IMR-90 (cell line): ENCODE results near the gene CDCA4. TPM values are rescaled to one million over a fixed set of nuclear protein-coding genes. Genes with fewer than 3 reads are reported as not detected.

Source experiments
- ATAC-seq: fragments of 200-7000 bp; cut with Tn5 transposase; 2 replicates; pipeline ENCODE4 v1.9.1; 2020; ENCODE audit warnings: low read depth, mild to moderate bottlenecking, moderate library complexity
- BruUV-seq: library from RNA; stranded (reverse); fragments of 400-500 nt; replicated peaks from 2 replicates; lab custom pipeline; 2021; lab: Mats Ljungman, UMichigan
- CTCF ChIA-PET: fragments of 300-600 bp; formaldehyde crosslinking; extraction: SDS; loops from one replicate; lab custom pipeline; 2021; ENCODE audit warnings: antibody characterized with exemption; lab: Yijun Ruan, JAX
- POLR2A ChIA-PET: fragments of 300-600 bp; sonication (Branson Sonifier 250); formaldehyde crosslinking; loops from one replicate; lab custom pipeline; 2022; ENCODE audit warnings: antibody characterized with exemption; ENCODE audit not compliant: unreplicated experiment; lab: Charles Lee
- DNase-seq: peaks from one replicate; pipeline ENCODE4 v3.0.0; 2013
- H2AFZ ChIP-seq: replicated peaks from 2 replicates; pipeline ENCODE3; 2013; ENCODE audit warnings: low read length, mild to moderate bottlenecking; ENCODE audit not compliant: poor library complexity
- H2AK5ac ChIP-seq: 2 replicates; pipeline ENCODE4 v1.6.1; 2013; ENCODE audit warnings: low read depth, low read length, inconsistent platforms
- H2AK9ac ChIP-seq: replicated peaks from 2 replicates; pipeline ENCODE3; 2013; ENCODE audit warnings: mild to moderate bottlenecking, low read depth, low read length, moderate library complexity; ENCODE audit not compliant: poor library complexity
- H2BK120ac ChIP-seq: 2 replicates; pipeline ENCODE4 v1.6.1; 2013; ENCODE audit warnings: low read depth, low read length, inconsistent platforms
- H2BK15ac ChIP-seq: 3 replicates; pipeline ENCODE4 v1.6.1; 2013; ENCODE audit warnings: low read depth, low read length, inconsistent platforms
- H2BK20ac ChIP-seq: 2 replicates; pipeline ENCODE4 v1.6.1; 2013; ENCODE audit warnings: low read depth, mild to moderate bottlenecking, inconsistent platforms, low read length, moderate library complexity
- H2BK5ac ChIP-seq: 2 replicates; pipeline ENCODE4 v1.6.1; 2013; ENCODE audit warnings: mild to moderate bottlenecking, low read depth, low read length, inconsistent platforms; ENCODE audit not compliant: poor library complexity, severe bottlenecking
- H3K14ac ChIP-seq: replicated peaks from 2 replicates; pipeline ENCODE4 v1.6.1; 2013; ENCODE audit warnings: low read depth, low read length, inconsistent platforms
- H3K18ac ChIP-seq: 2 replicates; pipeline ENCODE4 v1.6.1; 2013; ENCODE audit warnings: low read depth, low read length, control low read depth
- H3K23ac ChIP-seq: 2 replicates; pipeline ENCODE4 v1.6.1; 2013; ENCODE audit warnings: low read depth, low read length, inconsistent platforms
- H3K27ac ChIP-seq: 2 replicates; pipeline ENCODE4 v1.5.1; 2013; ENCODE audit warnings: mild to moderate bottlenecking, control low read depth, low read length; ENCODE audit not compliant: insufficient read depth
- H3K27me3 ChIP-seq: 2 replicates; pipeline ENCODE4 v1.6.1; 2013; ENCODE audit warnings: low read length; ENCODE audit not compliant: control insufficient read depth, insufficient read depth
- H3K36me3 ChIP-seq: 2 replicates; pipeline ENCODE4 v1.6.1; 2013; ENCODE audit warnings: low read length, mixed read lengths; ENCODE audit not compliant: control insufficient read depth, insufficient read depth
- H3K4ac ChIP-seq: 2 replicates; pipeline ENCODE4 v1.6.1; 2013; ENCODE audit warnings: low read depth, low read length, inconsistent platforms
- H3K4me1 ChIP-seq: 2 replicates; pipeline ENCODE4 v1.6.1; 2013; ENCODE audit warnings: low read length, mixed read lengths; ENCODE audit not compliant: control insufficient read depth, insufficient read depth
- H3K4me2 ChIP-seq: 2 replicates; pipeline ENCODE4 v1.6.1; 2013; ENCODE audit warnings: low read depth, mild to moderate bottlenecking, control low read depth, low read length, moderate library complexity
- H3K4me3 ChIP-seq: 2 replicates; pipeline ENCODE4 v1.5.1; 2013; ENCODE audit warnings: low read depth, mild to moderate bottlenecking, control low read depth, low read length, moderate library complexity; ENCODE audit not compliant: insufficient read depth
- H3K56ac ChIP-seq: 2 replicates; pipeline ENCODE4 v1.6.1; 2013; ENCODE audit warnings: low read length, inconsistent platforms; ENCODE audit not compliant: insufficient read depth; ENCODE audit errors: extremely low read depth
- H3K79me1 ChIP-seq, 2 experiments: 2 replicates each; pipeline ENCODE4 v1.6.1; 2013; ENCODE audit warnings: low read length in 2 of 2, inconsistent platforms in 1 of 2, low read depth in 1 of 2
- H3K9ac ChIP-seq: 2 replicates; pipeline ENCODE4 v1.6.1; 2013; ENCODE audit warnings: low read depth, low read length, control low read depth
- H3K9me1 ChIP-seq: 2 replicates; pipeline ENCODE4 v1.6.1; 2013; ENCODE audit warnings: low read length, inconsistent platforms; ENCODE audit not compliant: insufficient read depth
- H3K9me3 ChIP-seq: 2 replicates; pipeline ENCODE4 v1.6.1; 2013; ENCODE audit warnings: low read length; ENCODE audit not compliant: control insufficient read depth, insufficient read depth
- H4K20me1 ChIP-seq: 2 replicates; pipeline ENCODE4 v1.6.1; 2013; ENCODE audit warnings: low read length, inconsistent platforms; ENCODE audit not compliant: insufficient read depth
- H4K5ac ChIP-seq: 2 replicates; pipeline ENCODE4 v1.6.1; 2013; ENCODE audit warnings: mild to moderate bottlenecking, low read depth, low read length, control low read depth
- H4K8ac ChIP-seq, 2 experiments: 2 replicates each; pipeline ENCODE4 v1.6.1; 2013; ENCODE audit warnings: low read depth in 2 of 2, low read length in 2 of 2, control low read depth in 1 of 2, inconsistent platforms in 1 of 2
- H4K91ac ChIP-seq: 2 replicates; pipeline ENCODE4 v1.6.1; 2013; ENCODE audit warnings: low read depth, low read length, inconsistent platforms; ENCODE audit not compliant: insufficient read depth
- BHLHE40 ChIP-seq: fragments of 150-350 bp; IDR thresholded peaks from 2 replicates; pipeline ENCODE4 v1.6.1; 2016; ENCODE audit warnings: mild to moderate bottlenecking, low read depth, low read length
- CEBPB ChIP-seq: IDR thresholded peaks from 2 replicates; pipeline ENCODE4 v1.6.1; 2012; ENCODE audit warnings: low read depth, low read length, improper control_type of control experiment
- CHD1 ChIP-seq: IDR thresholded peaks from 2 replicates; pipeline ENCODE4 v1.6.1; 2012; ENCODE audit warnings: low read depth, low read length, improper control_type of control experiment
- CTCF ChIP-seq: conservative IDR thresholded peaks from 2 replicates; pipeline ENCODE4 v1.5.1; 2012; ENCODE audit warnings: mild to moderate bottlenecking, low read depth, low read length, improper control_type of control experiment
- FOS ChIP-seq: fragments of 150-350 bp; IDR thresholded peaks from 2 replicates; pipeline ENCODE4 v1.6.1; 2016; ENCODE audit warnings: low read depth, low read length
- MAFK ChIP-seq: IDR thresholded peaks from 2 replicates; pipeline ENCODE4 v1.6.1; 2012; ENCODE audit warnings: low read depth, low read length, improper control_type of control experiment
- MXI1 ChIP-seq: IDR thresholded peaks from 2 replicates; pipeline ENCODE4 v1.6.1; 2012; ENCODE audit warnings: low read depth, mild to moderate bottlenecking, low read length, moderate library complexity, borderline replicate concordance
- NFE2L2 ChIP-seq: fragments of 150-350 bp; IDR thresholded peaks from 2 replicates; pipeline ENCODE4 v1.6.1; 2016; ENCODE audit warnings: low read depth, mild to moderate bottlenecking, low read length
- POLR2A ChIP-seq: IDR thresholded peaks from 2 replicates; pipeline ENCODE4 v1.6.1; 2012; ENCODE audit warnings: mild to moderate bottlenecking, low read depth, low read length
- RAD21 ChIP-seq: IDR thresholded peaks from 2 replicates; pipeline ENCODE4 v1.6.1; 2012; ENCODE audit warnings: low read length, improper control_type of control experiment
- RCOR1 ChIP-seq: IDR thresholded peaks from 2 replicates; pipeline ENCODE4 v1.6.1; 2012; ENCODE audit warnings: mild to moderate bottlenecking, low read length, improper control_type of control experiment; ENCODE audit not compliant: insufficient replicate concordance
- RFX5 ChIP-seq: IDR thresholded peaks from 2 replicates; pipeline ENCODE4 v1.8.0; 2012; ENCODE audit warnings: low read depth, mild to moderate bottlenecking, low read length, moderate library complexity
- SMC3 ChIP-seq: fragments of 150-350 bp; IDR thresholded peaks from 2 replicates; pipeline ENCODE4 v1.6.1; 2016; ENCODE audit warnings: low read depth, mild to moderate bottlenecking, antibody characterized with exemption, low read length, moderate library complexity
- WGBS, 2 experiments: methylation state at CpG; one replicate each; pipeline versions ENCODE4 v1.1.5 to v1.1.7; 2013; ENCODE audit warnings: missing lambda C conversion rate in 2 of 2; ENCODE audit not compliant: insufficient read length in 1 of 2; ENCODE audit errors: extremely low coverage in 2 of 2; 5-methylcytosine and 5-hydroxymethylcytosine counted together
- dilution Hi-C: fragments of 300-500 bp; cut with HindIII; formaldehyde crosslinking; loops from one replicate; pipeline ENCODE4 v1.14.3; 2018; ENCODE audit warnings: low sequenced_read_pairs; ENCODE audit not compliant: unreplicated experiment
- in situ Hi-C: fragments of 300-500 bp; cut with MboI; formaldehyde crosslinking; loops from 3 replicates; pipeline ENCODE4 v1.14.3; 2019; ENCODE audit warnings: low sequenced_read_pairs, inconsistent platforms, mixed read lengths
- intact Hi-C: fragments of 100-400 bp; cut with micrococcal nuclease; formaldehyde crosslinking; loops from 2 replicates; pipeline ENCODE4 v1.10.0; 2022
- polyA plus RNA-seq, 3 experiments: library from polyadenylated mRNA; depleted of rRNA; stranded (reverse); fragments of >200 nt; gene quantifications; 2 replicates each; pipeline ENCODE4 v1.2.3, GENCODE V29; 2012; ENCODE audit warnings: low replicate concordance in 1 of 3
- total RNA-seq: library from RNA; depleted of rRNA; stranded (reverse); fragments of >200 nt; gene quantifications from 2 replicates; pipeline ENCODE4 v1.2.3, GENCODE V29; 2012
- TF ChIP-seq, protein P1 (sequence below): fragments of 150-350 bp; IDR thresholded peaks from 2 replicates; pipeline ENCODE4 v1.6.1; 2017; ENCODE audit warnings: mild to moderate bottlenecking, antibody characterized with exemption, low read length, low read depth
- TF ChIP-seq, protein P2 (sequence below): fragments of 150-350 bp; IDR thresholded peaks from 2 replicates; pipeline ENCODE4 v1.6.1; 2016; ENCODE audit warnings: low read depth, mild to moderate bottlenecking, low read length, moderate library complexity, borderline replicate concordance

CDCA4 gene
- total and polyA plus RNA-seq, 2 of the 4 experiments (the other 2 are of a cell fraction) = 17.7 to 18.6 TPM

- CTCF ChIA-PET = no interaction called here
- no peak for ATAC-seq
- POLR2A ChIA-PET = no interaction called here
Observed at GRCh38 chr14:104993306-104993705, 27.6 kb downstream of the CDCA4 start.

More at GRCh38 chr14:104993306-104993705, 27.6 kb downstream of the CDCA4 start:
- Histone ChIP-seq H3K4me1 (no peaks in the 10 kb centered on the region), H3K4me2 (no peak overlapping the region), H3K27ac (no peak overlapping the region), H2BK5ac (no peak overlapping the region), H3K14ac (no peak overlapping the region), H2BK15ac (no peak overlapping the region), H3K9ac (no peak overlapping the region), H3K9me3 (no peaks in the 10 kb centered on the region), H3K4me3 (no peak overlapping the region), H4K91ac (no peak overlapping the region), H2AFZ (no peak overlapping the region), H4K8ac (no peak overlapping the region), H2BK20ac (no peak overlapping the region), H3K18ac (no peak overlapping the region), H3K23ac (no peak overlapping the region), H3K27me3 (no peaks in the 10 kb centered on the region), H3K79me1 (no peaks in the 10 kb centered on the region), H4K5ac (no peak overlapping the region), H2AK5ac (no peak overlapping the region), H3K9me1 (0 out of 2 replicates have a peak, but pooled peaks cover 2% of the 10 kb centered on the region), H2BK120ac (no peak overlapping the region), H3K4ac (no peak overlapping the region), H3K56ac (no peak overlapping the region), H3K36me3 (peaks cover 10% of the 10 kb centered on the region; the same call in 1 of the 2 replicates), H4K20me1 (no peaks in the 10 kb centered on the region), H2AK9ac (no peak overlapping the region)
- intact Hi-C loops (no loop called here), in situ Hi-C loops (no loop called here), dilution Hi-C loops (no loop called here)
- no peak for DNase-seq
- WGBS, 2 experiments = no CpG with 5 or more reads among the region's 12 CpGs
- TF ChIP-seq BHLHE40 (no peak), SMC3 (no peak), RFX5 (no peak), MXI1 (no peak), FOS (no peak), CEBPB (no peak), MAFK (no peak), RCOR1 (no peak), NFE2L2 (no peak), CHD1 (no peak), RAD21 (no peak), CTCF (no peak), POLR2A (no peak)
- TF ChIP-seq, protein P1, sequence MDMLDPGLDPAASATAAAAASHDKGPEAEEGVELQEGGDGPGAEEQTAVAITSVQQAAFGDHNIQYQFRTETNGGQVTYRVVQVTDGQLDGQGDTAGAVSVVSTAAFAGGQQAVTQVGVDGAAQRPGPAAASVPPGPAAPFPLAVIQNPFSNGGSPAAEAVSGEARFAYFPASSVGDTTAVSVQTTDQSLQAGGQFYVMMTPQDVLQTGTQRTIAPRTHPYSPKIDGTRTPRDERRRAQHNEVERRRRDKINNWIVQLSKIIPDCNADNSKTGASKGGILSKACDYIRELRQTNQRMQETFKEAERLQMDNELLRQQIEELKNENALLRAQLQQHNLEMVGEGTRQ = no peak
- TF ChIP-seq, protein P2, sequence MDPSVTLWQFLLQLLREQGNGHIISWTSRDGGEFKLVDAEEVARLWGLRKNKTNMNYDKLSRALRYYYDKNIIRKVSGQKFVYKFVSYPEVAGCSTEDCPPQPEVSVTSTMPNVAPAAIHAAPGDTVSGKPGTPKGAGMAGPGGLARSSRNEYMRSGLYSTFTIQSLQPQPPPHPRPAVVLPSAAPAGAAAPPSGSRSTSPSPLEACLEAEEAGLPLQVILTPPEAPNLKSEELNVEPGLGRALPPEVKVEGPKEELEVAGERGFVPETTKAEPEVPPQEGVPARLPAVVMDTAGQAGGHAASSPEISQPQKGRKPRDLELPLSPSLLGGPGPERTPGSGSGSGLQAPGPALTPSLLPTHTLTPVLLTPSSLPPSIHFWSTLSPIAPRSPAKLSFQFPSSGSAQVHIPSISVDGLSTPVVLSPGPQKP = no peak
- BruUV-seq = no TSS peak
